CD4-positive, alpha-beta T cell (primary cell): ENCODE measurements around the gene HHAT. TPM values are rescaled to one million over a fixed set of nuclear protein-coding genes. Genes with fewer than 3 reads are reported as not detected.

Source experiments
- ATAC-seq: fragments of 200-7000 bp; cut with Tn5 transposase; one replicate; pipeline ENCODE4 v1.10.0; 2022; ENCODE audit warnings: mild to moderate bottlenecking; ENCODE audit not compliant: poor library complexity
- CTCF ChIA-PET: fragments of 350-600 bp; sonication (Branson Sonifier 250); formaldehyde crosslinking; loops from one replicate; lab custom pipeline; 2021; ENCODE audit warnings: antibody characterized with exemption, inconsistent platforms; lab: Charles Lee
- POLR2A ChIA-PET: fragments of 350-600 bp; sonication (Branson Sonifier 250); formaldehyde crosslinking; loops from one replicate; lab custom pipeline; 2021; ENCODE audit warnings: antibody characterized with exemption, inconsistent platforms; lab: Charles Lee
- DNase-seq, 14 experiments: peaks; one replicate each; pipeline ENCODE4 v3.0.0-alpha.2; 2013 to 2020; ENCODE audit warnings: mixed read lengths in 2 of 14
- H3K27ac ChIP-seq, 2 donors: one replicate each; pipeline versions ENCODE4 v1.5.1 to v1.7.0; 2013; ENCODE audit warnings: low read length in 2 of 2, low read depth in 1 of 2, mild to moderate bottlenecking in 1 of 2
- H3K27me3 ChIP-seq, 2 experiments: 1 replicate in 1 of 2; 2 replicates in 1 of 2; pipeline versions ENCODE4 v1.6.1 to v1.7.0; 2013; ENCODE audit warnings: low read length in 2 of 2, control low read depth in 1 of 2, mild to moderate bottlenecking in 1 of 2, moderate library complexity in 1 of 2; ENCODE audit not compliant: insufficient read depth in 2 of 2, control insufficient read depth in 1 of 2
- H3K36me3 ChIP-seq: one replicate; pipeline ENCODE4 v1.6.1; 2013; ENCODE audit warnings: low read length, control low read depth; ENCODE audit not compliant: insufficient read depth
- H3K4me1 ChIP-seq: one replicate; pipeline ENCODE4 v1.6.1; 2013; ENCODE audit warnings: low read length, control low read depth; ENCODE audit not compliant: insufficient read depth
- H3K4me3 ChIP-seq: one replicate; pipeline ENCODE4 v1.5.1; 2013; ENCODE audit warnings: mild to moderate bottlenecking, low read length, moderate library complexity
- H3K9me3 ChIP-seq, 2 experiments: 1 replicate in 1 of 2; 2 replicates in 1 of 2; pipeline versions ENCODE4 v1.6.1 to v1.7.0; 2013; ENCODE audit warnings: low read length in 2 of 2, mild to moderate bottlenecking in 2 of 2, control low read depth in 1 of 2, moderate library complexity in 1 of 2; ENCODE audit not compliant: control insufficient read depth in 1 of 2, insufficient read depth in 1 of 2
- H3K27ac Mint-ChIP-seq: one replicate; pipeline ENCODE4 v1.8.0; 2020; ENCODE audit warnings: mixed read lengths
- H3K27me3 Mint-ChIP-seq: one replicate; pipeline ENCODE4 v1.8.0; 2021; ENCODE audit warnings: mixed read lengths
- H3K36me3 Mint-ChIP-seq: one replicate; pipeline ENCODE4 v1.8.0; 2021; ENCODE audit warnings: low read depth, mixed read lengths
- H3K4me1 Mint-ChIP-seq: one replicate; pipeline ENCODE4 v1.8.0; 2021; ENCODE audit warnings: low read depth, mixed read lengths
- H3K4me3 Mint-ChIP-seq: one replicate; pipeline ENCODE4 v1.8.0; 2020; ENCODE audit warnings: mild to moderate bottlenecking, mixed read lengths
- H3K9me3 Mint-ChIP-seq: one replicate; pipeline ENCODE4 v1.8.0; 2020; ENCODE audit warnings: mixed read lengths
- CTCF ChIP-seq: fragments of 200-600 bp; IDR thresholded peaks from one replicate; pipeline ENCODE4 v1.8.0; 2022; ENCODE audit warnings: antibody characterized with exemption, mild to moderate bottlenecking
- intact Hi-C, 2 experiments: fragments of 100-400 bp; cut with DNase I in 1 of 2; cut with micrococcal nuclease in 1 of 2; formaldehyde crosslinking; loops; one replicate each; pipeline versions ENCODE4 v1.15.1 to v1.9.0; 2023 to 2025; cut with DNase I, micrococcal nuclease
- total RNA-seq, 174 experiments: library from RNA in 2 of 174; stranded (reverse) in 2 of 174; gene quantifications; one replicate each; pipeline ENCODE4 v1.2.3 and lab custom pipeline; 2021 to 2026

Gene HHAT
- total RNA-seq, 2 experiments from 2014 or later = 3.1 to 3.3 TPM

- Mint-ChIP-seq H3K4me3 (no peak overlapping the region), H3K27ac (no peak overlapping the region), H3K36me3 (no peaks in the 10 kb centered on the region), H3K9me3 (no peaks in the 10 kb centered on the region), H3K4me1 (no peaks in the 10 kb centered on the region), H3K27me3 (no peaks in the 10 kb centered on the region)
- ATAC-seq (no peak), DNase-seq (no peak)
- intact Hi-C loops = no loop called here
- Histone ChIP-seq H3K9me3 (no peaks in the 10 kb centered on the region), H3K27ac (no peak overlapping the region), H3K4me1 (no peaks in the 10 kb centered on the region), H3K27me3 (no peaks in the 10 kb centered on the region), H3K36me3 (no peaks in the 10 kb centered on the region), H3K4me3 (no peak overlapping the region)
- TF ChIP-seq CTCF = no peak
- ChIA-PET CTCF (no interaction called here), POLR2A (no interaction called here)
These were observed 289.7 kb downstream of the HHAT start for GRCh38 chr1:210618369-210618768.

GRCh38 chr1:210620867-210621488, 292.3 kb downstream of the HHAT start:
- no peaks in the 10 kb centered on the region for H3K4me1 Mint-ChIP-seq
- H3K4me3 ChIP-seq = no peak overlapping the region
- H3K36me3 ChIP-seq = no peaks in the 10 kb centered on the region
- no peak for ATAC-seq
- POLR2A ChIA-PET = no interaction called here
- no peaks in the 10 kb centered on the region for H3K4me1 ChIP-seq
- no peak for TF ChIP-seq CTCF
- H3K27ac Mint-ChIP-seq = no peak overlapping the region
- no peaks in the 10 kb centered on the region for H3K9me3 ChIP-seq
- no peaks in the 10 kb centered on the region for H3K27me3 Mint-ChIP-seq
- no peaks in the 10 kb centered on the region for H3K27me3 ChIP-seq
- H3K27ac ChIP-seq = no peak overlapping the region
- CTCF ChIA-PET = no interaction called here
- H3K36me3 Mint-ChIP-seq = no peaks in the 10 kb centered on the region
- H3K4me3 Mint-ChIP-seq = no peak overlapping the region
- no peak for DNase-seq
- H3K9me3 Mint-ChIP-seq = no peaks in the 10 kb centered on the region
- intact Hi-C loops = no loop called here

GRCh38 chr1:210621712-210622111, 293.0 kb downstream of the HHAT start:
- Histone ChIP-seq H3K4me3 (no peak overlapping the region), H3K4me1 (no peaks in the 10 kb centered on the region), H3K9me3 (no peaks in the 10 kb centered on the region), H3K27me3 (no peaks in the 10 kb centered on the region), H3K36me3 (no peaks in the 10 kb centered on the region), H3K27ac (no peak overlapping the region)
- POLR2A ChIA-PET = no interaction called here
- Mint-ChIP-seq H3K27me3 (no peaks in the 10 kb centered on the region), H3K4me1 (no peaks in the 10 kb centered on the region), H3K4me3 (no peak overlapping the region), H3K27ac (no peak overlapping the region), H3K36me3 (no peaks in the 10 kb centered on the region), H3K9me3 (no peaks in the 10 kb centered on the region)
- TF ChIP-seq CTCF = no peak
- ATAC-seq = no peak
- CTCF ChIA-PET = no interaction called here
- intact Hi-C loops = no loop called here
- no peak for DNase-seq
